GM18505 (cell line): ENCODE measurements around the gene PLG.
"Not testable (repeated sequence)": the region's sequence is repeated elsewhere in the genome, so short reads cannot be mapped to it uniquely, and the experiment has no call there.

Source experiments
- ATAC-seq: cut with Tn5 transposase; IDR thresholded peaks from one replicate; pipeline ENCODE4 v1.9.1; 2021; ENCODE audit not compliant: unreplicated experiment
- POLR2A ChIP-seq: IDR thresholded peaks from 4 replicates; pipeline ENCODE4 v1.6.1; 2011; ENCODE audit warnings: borderline replicate concordance; ENCODE audit not compliant: insufficient read depth, insufficient read length; ENCODE audit errors: extremely low read depth

PLG gene

DNA sequence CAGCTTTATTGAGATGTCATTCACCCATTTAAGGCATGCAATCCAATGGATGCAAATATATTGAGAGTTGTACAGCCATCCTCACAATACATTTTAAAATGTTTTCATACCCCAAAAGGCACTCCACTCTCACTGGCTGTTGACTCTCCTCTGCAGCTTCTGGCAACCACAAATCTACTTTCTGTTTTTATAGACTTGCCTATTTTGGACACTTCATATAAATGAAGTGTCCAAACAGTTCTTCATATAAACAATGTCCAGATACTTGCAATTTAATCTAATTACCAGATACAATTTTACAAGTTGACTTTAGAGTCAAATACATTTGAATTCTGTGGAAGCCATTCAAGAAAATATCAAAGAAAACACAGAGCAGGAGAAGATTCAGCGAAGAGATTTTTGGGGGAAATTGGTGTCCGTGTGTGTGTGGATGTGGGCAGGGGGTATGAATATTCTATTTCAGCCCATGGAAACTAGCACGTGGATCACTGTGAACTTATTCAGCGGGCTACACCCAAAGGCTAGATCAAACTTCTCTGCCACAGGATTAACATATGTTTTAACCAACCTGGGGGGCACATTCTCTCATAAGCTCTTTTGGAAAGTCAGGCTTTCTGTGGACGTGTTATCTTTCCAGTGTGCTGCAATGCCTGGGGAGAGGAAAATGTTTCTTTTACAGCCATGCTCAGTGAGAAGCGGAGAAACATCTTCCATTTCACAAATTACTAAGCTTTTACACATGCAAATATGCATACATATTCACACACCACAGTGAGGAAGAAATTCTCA lies 73.9 kb downstream of the PLG start:
- no peak for ATAC-seq
- TF ChIP-seq POLR2A, result no peak

DNA sequence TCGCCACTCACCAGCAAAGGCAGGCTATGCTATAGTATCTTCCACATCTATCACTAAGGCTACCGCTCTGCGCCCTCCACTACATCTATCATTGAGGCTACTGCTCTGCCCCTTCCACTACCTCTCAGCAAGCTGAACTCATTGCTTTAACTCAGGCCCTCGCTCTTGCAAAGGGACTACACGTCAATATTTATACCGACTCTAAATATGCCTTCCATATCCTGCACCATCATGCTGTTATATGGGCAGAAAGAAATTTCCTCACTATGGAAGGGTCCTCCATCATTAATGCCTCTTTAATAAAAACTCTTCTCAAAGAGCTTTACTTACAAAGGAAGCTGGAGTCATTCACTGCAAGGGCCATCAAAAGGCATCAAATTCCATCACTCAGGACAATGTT lies 77.1 kb downstream of the PLG start:
- not testable (repeated sequence) for ATAC-seq

- ATAC-seq, result not testable (repeated sequence)
Observed at GRCh38 chr6:160780656-160781055, 78.6 kb downstream of the PLG start.

- ATAC-seq, result no peak
- no peak for TF ChIP-seq POLR2A
Observed at GRCh38 chr6:160781298-160781697, 79.3 kb downstream of the PLG start.

DNA sequence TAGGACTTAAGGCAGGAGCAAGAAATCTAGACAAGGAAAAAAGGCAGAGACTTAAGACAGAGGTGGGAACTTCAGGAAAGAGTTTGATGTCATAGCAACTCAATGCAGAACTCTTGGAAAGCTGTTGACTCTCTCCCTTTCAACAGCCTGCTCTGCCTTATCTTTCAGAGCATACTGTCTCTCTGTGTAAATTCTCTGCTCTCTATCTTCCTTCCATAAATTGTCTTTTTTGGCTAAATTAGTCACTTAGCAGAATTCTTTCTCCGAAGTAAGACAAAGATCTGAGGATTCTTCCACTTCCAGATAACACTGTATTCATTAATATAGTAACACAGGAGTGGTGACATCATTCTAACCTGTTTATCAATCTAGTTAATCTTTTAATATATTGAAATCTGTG lies 80.2 kb downstream of the PLG start:
- TF ChIP-seq POLR2A, result no peak
- no peak for ATAC-seq

DNA sequence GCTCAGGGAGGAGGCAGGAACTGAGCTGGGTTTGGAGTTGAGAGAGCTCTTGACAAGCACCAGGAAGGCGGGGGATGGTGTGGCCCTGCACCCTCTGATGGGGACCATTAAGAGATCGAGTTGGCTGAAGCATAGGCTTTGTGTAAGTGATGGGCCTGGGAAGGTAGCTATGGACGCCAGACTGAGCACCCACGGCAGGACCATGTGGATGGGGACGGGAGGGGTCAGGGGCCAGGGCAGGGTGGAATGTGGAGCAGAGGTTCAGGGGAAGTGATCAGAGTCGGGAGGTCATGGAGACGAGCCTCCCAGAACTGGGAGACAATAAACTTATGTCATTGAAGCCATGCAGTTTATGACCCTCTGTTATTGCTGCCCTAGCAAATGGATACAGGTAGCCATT lies 81.7 kb downstream of the PLG start:
- ATAC-seq, result no peak
- TF ChIP-seq POLR2A, result no peak

DNA sequence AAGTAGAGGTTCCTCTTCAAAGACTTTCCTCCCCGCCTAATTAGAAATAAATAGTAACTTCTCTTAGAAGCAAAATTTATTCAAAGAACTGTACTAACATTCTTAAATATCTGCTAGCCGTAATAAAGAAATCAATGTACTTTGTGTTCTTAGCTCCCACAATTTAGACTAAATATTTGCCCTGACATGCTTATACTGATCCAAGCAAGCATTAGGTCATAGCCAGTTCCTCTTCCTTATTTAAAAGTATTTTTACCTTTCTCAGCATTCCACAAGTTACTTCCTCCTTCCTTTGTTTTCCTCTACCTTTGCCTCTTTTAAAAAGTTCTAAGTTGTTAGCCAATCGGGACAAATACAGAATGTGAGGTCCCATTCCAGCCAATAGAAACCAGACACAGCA lies 86.1 kb downstream of the PLG start:
- not testable (repeated sequence) for ATAC-seq

GRCh38 chr6:160788806-160789205 lies 86.8 kb downstream of the PLG start:
- no peak for TF ChIP-seq POLR2A
- no peak for ATAC-seq

- ATAC-seq, result no peak
- no peak for TF ChIP-seq POLR2A
Observed at GRCh38 chr6:160789263-160790027, 87.4 kb downstream of the PLG start.

DNA sequence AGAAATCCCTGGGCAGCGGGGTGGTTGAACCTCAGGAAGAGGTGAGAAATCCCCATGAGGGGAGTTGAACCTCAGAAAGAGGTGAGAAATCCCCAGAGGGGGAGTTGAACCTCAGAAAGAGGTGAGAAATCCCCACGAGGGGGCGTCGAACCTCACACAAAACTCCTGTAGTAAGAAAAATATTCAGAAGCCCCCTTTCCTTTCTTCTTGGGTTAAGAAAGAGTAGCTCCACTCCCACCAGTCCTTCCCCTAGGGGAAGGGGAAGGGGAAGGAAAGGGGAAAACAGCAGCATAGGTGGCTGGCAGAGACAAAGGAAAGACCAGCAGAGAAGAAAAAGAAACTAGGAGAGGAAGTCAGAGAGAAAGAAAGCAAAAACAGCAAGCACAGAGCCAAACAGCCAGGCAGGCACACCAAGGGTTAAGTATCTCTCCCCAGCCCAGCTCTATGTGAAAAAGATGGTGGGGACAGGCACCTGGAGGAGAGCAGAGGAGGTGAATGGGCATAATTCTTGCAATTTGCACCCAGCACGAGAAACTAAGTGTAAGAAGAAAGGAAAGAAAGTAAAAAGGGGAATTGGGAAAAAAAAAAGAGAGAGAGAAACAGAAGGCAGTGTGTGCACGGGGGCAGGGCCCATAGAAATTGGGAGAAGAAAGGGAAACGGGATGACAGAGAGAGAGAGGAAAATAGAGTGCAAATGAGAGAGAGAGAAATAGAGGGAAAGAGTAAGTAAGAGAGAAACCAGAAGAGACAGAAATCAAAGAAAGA lies 88.2 kb downstream of the PLG start:
- no peak for ATAC-seq
- TF ChIP-seq POLR2A, result no peak

- TF ChIP-seq POLR2A, result no peak
- ATAC-seq, result peak; percentile 60
Observed at GRCh38 chr6:160791459-160791858, 89.4 kb downstream of the PLG start.

DNA sequence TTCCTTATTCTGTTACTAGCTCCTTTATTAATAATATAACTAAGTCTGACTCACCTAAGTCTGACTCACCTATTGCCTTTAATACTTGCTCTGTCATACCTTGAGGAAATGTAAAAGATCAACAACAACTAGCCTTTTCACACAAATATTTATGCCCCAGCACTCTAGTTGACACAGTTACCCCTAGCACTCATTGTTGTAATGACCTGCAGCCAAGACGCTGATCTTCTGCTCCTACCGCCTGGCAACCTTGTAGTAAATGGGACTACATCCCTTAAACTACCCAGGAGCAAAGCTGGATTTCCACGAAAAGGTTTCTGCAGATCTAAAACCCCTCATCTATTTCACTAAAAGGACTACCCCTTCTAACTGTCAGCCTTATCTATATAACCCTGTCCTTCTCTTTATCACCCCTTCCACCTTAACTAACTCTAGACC lies 90.0 kb downstream of the PLG start:
- peak; percentile 39 for ATAC-seq
- TF ChIP-seq POLR2A, result no peak

DNA sequence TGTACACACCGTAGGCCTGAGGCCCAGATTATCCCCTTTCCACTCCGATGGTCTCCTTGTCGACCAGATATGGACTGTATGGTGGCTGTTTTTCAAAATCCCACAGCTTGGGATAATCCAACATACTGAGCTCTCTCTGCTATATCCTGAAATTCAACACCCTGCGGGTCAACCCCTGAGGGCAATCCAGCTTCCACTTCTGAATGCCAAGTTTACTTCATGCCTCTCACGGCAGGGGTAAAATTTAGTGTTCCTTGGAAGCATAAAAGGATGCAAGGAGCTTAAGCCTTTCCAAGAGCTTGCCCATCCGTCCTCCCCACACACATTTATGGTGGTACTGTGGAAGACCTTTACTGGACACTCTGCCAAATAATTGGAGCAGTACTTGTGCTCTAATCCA lies 90.7 kb downstream of the PLG start:
- ATAC-seq, result no peak
- TF ChIP-seq POLR2A, result no peak

DNA sequence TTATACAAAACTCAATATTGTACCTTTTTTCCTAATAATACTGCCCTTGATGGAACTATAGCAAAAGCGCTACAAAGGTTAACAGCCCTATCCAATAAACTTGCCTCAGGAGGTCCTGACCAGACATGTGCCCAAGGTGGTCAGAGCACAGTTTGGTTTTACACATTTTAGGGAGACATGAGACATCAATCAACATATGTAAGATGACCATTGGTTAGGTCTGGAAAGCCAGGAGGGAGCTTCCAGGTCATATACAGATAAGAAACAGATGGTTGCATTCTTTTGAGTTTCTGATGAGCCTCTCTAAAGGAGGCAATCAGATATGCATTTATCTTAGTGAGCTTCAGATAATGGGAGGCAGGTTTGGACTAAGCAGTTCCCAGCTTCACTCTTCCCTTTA lies 91.6 kb downstream of the PLG start:
- ATAC-seq, result no peak
- no peak for TF ChIP-seq POLR2A
